Measurements from ENCODE around the gene MAP3K3.

The MAP3K3 gene

GRCh38 chr17:63658366-63658765 is 36.1 kb downstream of the MAP3K3 start:
- no peak for DNase-seq (ENCODE audit: low read depth)
- TF ChIP-seq CTCF (IDR thresholded peaks at IDR 0.05; ENCODE audit: control insufficient read depth, insufficient read depth, low read depth, low read length, missing control alignments): no peak
- H3K4me3 ChIP-seq (ENCODE audit: control insufficient read depth, low read depth, low read length): no peak overlapping the region

- TF ChIP-seq CTCF (IDR thresholded peaks at IDR 0.05; ENCODE audit: control insufficient read depth, insufficient read depth, low read depth, low read length, missing control alignments): no peak
- no peak overlapping the region for H3K4me3 ChIP-seq (ENCODE audit: control insufficient read depth, low read depth, low read length)
These were observed 37.6 kb downstream of the MAP3K3 start for GRCh38 chr17:63659850-63660249.

GRCh38 chr17:63665527-63666214 is 43.5 kb downstream of the MAP3K3 start:
- no peak for DNase-seq (ENCODE audit: low read depth)
- H3K4me3 ChIP-seq (ENCODE audit: control insufficient read depth, low read depth, low read length): no peak overlapping the region
- no peak for TF ChIP-seq CTCF (IDR thresholded peaks at IDR 0.05; ENCODE audit: control insufficient read depth, insufficient read depth, low read depth, low read length, missing control alignments)

More at GRCh38 chr17:63659850-63660249, 37.6 kb downstream of the MAP3K3 start:
- DNase-seq (ENCODE audit: low read depth): no peak

DNA sequence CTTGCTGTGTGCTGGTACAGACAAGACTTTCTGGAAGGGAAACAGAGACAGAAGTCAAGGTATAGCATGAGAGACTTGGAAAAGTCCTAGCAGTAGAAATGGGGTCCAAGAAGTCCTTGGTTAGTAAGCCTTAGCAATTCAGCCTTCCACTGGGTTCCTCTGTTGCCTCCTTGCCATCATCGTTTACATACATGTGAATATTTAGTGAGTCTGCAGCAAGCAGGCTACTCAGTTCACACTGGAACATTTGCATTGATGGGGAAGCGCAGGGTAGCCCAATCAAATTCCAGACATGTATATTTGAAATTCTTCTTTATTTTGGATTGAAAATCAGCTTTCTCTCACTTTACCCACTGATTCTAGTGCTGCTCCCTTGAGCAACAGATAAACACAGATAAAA is 50.6 kb downstream of the MAP3K3 start:
- H3K4me3 ChIP-seq (ENCODE audit: control insufficient read depth, low read depth, low read length): no peak overlapping the region
- DNase-seq (ENCODE audit: low read depth): no peak
- TF ChIP-seq CTCF (IDR thresholded peaks at IDR 0.05; ENCODE audit: control insufficient read depth, insufficient read depth, low read depth, low read length, missing control alignments): no peak

GRCh38 chr17:63675231-63675606 is 53.0 kb downstream of the MAP3K3 start:
- H3K4me3 ChIP-seq (ENCODE audit: control insufficient read depth, low read depth, low read length): no peak overlapping the region
- DNase-seq (ENCODE audit: low read depth): no peak
- no peak for TF ChIP-seq CTCF (IDR thresholded peaks at IDR 0.05; ENCODE audit: control insufficient read depth, insufficient read depth, low read depth, low read length, missing control alignments)

DNA sequence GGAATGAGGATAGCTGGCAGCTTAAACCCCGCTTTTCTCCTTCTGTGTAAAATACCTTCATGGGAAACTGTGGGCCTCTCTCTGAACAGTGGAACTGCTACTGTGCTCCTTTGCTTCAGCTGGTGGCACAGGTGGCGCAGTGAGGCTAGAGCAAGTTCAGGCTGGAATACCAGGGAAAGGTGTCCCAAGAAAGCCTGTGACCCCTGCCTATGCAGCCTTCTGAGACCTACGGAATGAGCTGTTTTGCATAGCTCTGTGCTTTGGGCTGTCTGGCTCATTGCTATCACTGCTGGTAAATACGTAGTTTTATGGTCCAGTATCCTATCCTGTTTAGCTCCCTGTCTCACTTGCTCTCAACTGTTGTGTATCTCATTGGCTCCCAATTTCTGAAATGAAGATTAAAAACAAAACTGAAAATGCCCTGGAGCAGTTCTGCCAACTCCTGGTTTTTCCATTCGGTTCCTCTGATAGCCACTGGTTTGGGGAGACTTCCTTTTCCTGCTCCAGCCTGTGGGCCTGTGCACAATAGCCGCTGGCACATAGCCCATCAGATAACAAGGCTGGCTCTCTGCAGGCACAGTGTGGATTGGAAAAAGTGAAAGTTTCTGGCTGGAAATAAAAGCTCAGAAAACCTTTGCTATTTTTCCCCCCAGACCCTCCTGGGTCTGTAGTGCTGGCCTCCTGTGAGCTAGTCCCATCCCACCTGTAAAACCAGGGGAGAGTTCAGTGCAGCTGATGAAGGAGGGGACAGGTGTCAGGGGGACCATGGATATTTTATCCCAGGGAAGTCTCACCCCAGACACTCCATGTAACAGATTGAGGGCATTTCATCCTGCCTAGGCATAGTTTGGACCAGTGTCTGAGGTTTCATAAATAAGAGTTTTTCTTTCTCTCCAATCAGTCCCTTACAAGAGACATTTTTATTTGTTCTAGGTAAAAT is 53.7 kb downstream of the MAP3K3 start:
- peak; percentile 66 for DNase-seq (ENCODE audit: low read depth)
- no peak overlapping the region for H3K4me3 ChIP-seq (ENCODE audit: control insufficient read depth, low read depth, low read length)
- no peak for TF ChIP-seq CTCF (IDR thresholded peaks at IDR 0.05; ENCODE audit: control insufficient read depth, insufficient read depth, low read depth, low read length, missing control alignments)

Data from AG09309 (cell line).